HEK293 (cell line): ENCODE measurements around the gene TCAP.

ENCODE experiments used
- CTCF ChIA-PET: fragments of 350-600 bp; formaldehyde crosslinking; extraction: SDS; loops from one replicate; lab custom pipeline; 2021; ENCODE audit warnings: antibody characterized with exemption; lab: Yijun Ruan, JAX
- POLR2A ChIA-PET: fragments of 300-600 bp; formaldehyde crosslinking; extraction: SDS; loops from one replicate; lab custom pipeline; 2020; ENCODE audit warnings: antibody characterized with exemption, inconsistent platforms; lab: Yijun Ruan, JAX
- H3K27ac ChIP-seq: fragments of 200-500 bp; sonication (Bioruptor generic); 2 replicates; pipeline ENCODE4 v1.5.1; 2014; ENCODE audit warnings: low read depth, low read length, control low read depth, inconsistent platforms; ENCODE audit errors: extremely low read depth
- H3K36me3 ChIP-seq, 2 experiments: fragments of 200-500 bp in 1 of 2; sonication (Bioruptor generic) in 1 of 2; 1 replicate in 1 of 2; 2 replicates in 1 of 2; pipeline ENCODE4 v1.5.1; 2014 to 2017; ENCODE audit warnings: inconsistent platforms in 2 of 2, low read length in 2 of 2; ENCODE audit not compliant: control insufficient read depth in 2 of 2, insufficient read depth in 1 of 2
- H3K4me1 ChIP-seq: fragments of 200-500 bp; sonication (Bioruptor generic); 2 replicates; pipeline ENCODE4 v1.5.1; 2014; ENCODE audit warnings: mild to moderate bottlenecking, low read length, inconsistent platforms; ENCODE audit not compliant: control insufficient read depth, insufficient read depth
- H3K4me3 ChIP-seq: 2 replicates; pipeline ENCODE4 v1.5.1; 2011; ENCODE audit warnings: low read depth, mild to moderate bottlenecking, control low read depth, low read length, moderate library complexity
- H3K9me3 ChIP-seq: fragments of 200-500 bp; sonication (Bioruptor generic); 2 replicates; pipeline ENCODE4 v1.5.1; 2014; ENCODE audit warnings: low read depth, low read length, inconsistent platforms; ENCODE audit not compliant: control insufficient read depth, insufficient read depth
- HOXC10 ChIP-seq: sonication (generic); formaldehyde crosslinking; IDR thresholded peaks from 2 replicates; pipeline ENCODE4 v1.8.1; 2023; ENCODE audit warnings: mild to moderate bottlenecking, missing genetic modification reagents
- IKZF3 ChIP-seq: fragments of 450-650 bp; IDR thresholded peaks from 2 replicates; pipeline ENCODE4 v1.5.0; 2018; ENCODE audit warnings: missing biosample characterization, mild to moderate bottlenecking, missing genetic modification characterization, moderate library complexity
- SETDB1 ChIP-seq: IDR thresholded peaks from one replicate; pipeline ENCODE4 v1.6.1; 2017; ENCODE audit warnings: mild to moderate bottlenecking, low read length, moderate library complexity, mixed read lengths; ENCODE audit not compliant: insufficient read length
- ZFP37 ChIP-seq: fragments of 450-650 bp; formaldehyde crosslinking; IDR thresholded peaks from 2 replicates; pipeline ENCODE4 v1.5.1; 2016; ENCODE audit warnings: missing biosample characterization, missing genetic modification characterization
- ZNF514 ChIP-seq: fragments of 450-650 bp; formaldehyde crosslinking; IDR thresholded peaks from 2 replicates; pipeline ENCODE4 v1.5.1; 2016; ENCODE audit warnings: missing biosample characterization, missing genetic modification characterization
- ZNF544 ChIP-seq: fragments of 450-650 bp; formaldehyde crosslinking; IDR thresholded peaks from 2 replicates; pipeline ENCODE4 v1.5.0; 2017; ENCODE audit warnings: missing biosample characterization, missing genetic modification characterization
- ZNF600 ChIP-seq: fragments of 450-650 bp; formaldehyde crosslinking; IDR thresholded peaks from 2 replicates; pipeline ENCODE4 v1.5.1; 2016; ENCODE audit warnings: missing biosample characterization, missing genetic modification characterization
- ZNF610 ChIP-seq: fragments of 450-650 bp; formaldehyde crosslinking; IDR thresholded peaks from 2 replicates; pipeline ENCODE4 v1.5.1; 2016; ENCODE audit warnings: missing biosample characterization, missing genetic modification characterization, borderline replicate concordance
- ZNF623 ChIP-seq: fragments of 450-650 bp; formaldehyde crosslinking; IDR thresholded peaks from 2 replicates; pipeline ENCODE4 v1.5.1; 2016; ENCODE audit warnings: missing biosample characterization, missing genetic modification characterization
- ZNF830 ChIP-seq: fragments of 450-650 bp; IDR thresholded peaks from 2 replicates; pipeline ENCODE4 v1.5.0; 2018; ENCODE audit warnings: missing biosample characterization, missing genetic modification characterization, low read depth, mild to moderate bottlenecking, moderate library complexity
- TF ChIP-seq, protein P1 (sequence below): fragments of 450-650 bp; formaldehyde crosslinking; IDR thresholded peaks from 2 replicates; pipeline ENCODE4 v1.5.1; 2016; ENCODE audit warnings: missing biosample characterization, missing genetic modification characterization
- TF ChIP-seq, protein P2 (sequence below): fragments of 450-650 bp; formaldehyde crosslinking; IDR thresholded peaks from 2 replicates; pipeline ENCODE4 v1.5.1; 2016; ENCODE audit warnings: missing biosample characterization, missing genetic modification characterization
- TF ChIP-seq, protein P3 (sequence below): fragments of 450-650 bp; formaldehyde crosslinking; IDR thresholded peaks from 2 replicates; pipeline ENCODE4 v1.5.1; 2017; ENCODE audit warnings: missing biosample characterization, missing genetic modification characterization
- TF ChIP-seq, protein P4 (sequence below): fragments of 450-650 bp; formaldehyde crosslinking; IDR thresholded peaks from 2 replicates; pipeline ENCODE4 v1.5.0; 2017; ENCODE audit warnings: missing biosample characterization, missing genetic modification characterization, borderline replicate concordance

TCAP gene, protein sequence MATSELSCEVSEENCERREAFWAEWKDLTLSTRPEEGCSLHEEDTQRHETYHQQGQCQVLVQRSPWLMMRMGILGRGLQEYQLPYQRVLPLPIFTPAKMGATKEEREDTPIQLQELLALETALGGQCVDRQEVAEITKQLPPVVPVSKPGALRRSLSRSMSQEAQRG

DNA sequence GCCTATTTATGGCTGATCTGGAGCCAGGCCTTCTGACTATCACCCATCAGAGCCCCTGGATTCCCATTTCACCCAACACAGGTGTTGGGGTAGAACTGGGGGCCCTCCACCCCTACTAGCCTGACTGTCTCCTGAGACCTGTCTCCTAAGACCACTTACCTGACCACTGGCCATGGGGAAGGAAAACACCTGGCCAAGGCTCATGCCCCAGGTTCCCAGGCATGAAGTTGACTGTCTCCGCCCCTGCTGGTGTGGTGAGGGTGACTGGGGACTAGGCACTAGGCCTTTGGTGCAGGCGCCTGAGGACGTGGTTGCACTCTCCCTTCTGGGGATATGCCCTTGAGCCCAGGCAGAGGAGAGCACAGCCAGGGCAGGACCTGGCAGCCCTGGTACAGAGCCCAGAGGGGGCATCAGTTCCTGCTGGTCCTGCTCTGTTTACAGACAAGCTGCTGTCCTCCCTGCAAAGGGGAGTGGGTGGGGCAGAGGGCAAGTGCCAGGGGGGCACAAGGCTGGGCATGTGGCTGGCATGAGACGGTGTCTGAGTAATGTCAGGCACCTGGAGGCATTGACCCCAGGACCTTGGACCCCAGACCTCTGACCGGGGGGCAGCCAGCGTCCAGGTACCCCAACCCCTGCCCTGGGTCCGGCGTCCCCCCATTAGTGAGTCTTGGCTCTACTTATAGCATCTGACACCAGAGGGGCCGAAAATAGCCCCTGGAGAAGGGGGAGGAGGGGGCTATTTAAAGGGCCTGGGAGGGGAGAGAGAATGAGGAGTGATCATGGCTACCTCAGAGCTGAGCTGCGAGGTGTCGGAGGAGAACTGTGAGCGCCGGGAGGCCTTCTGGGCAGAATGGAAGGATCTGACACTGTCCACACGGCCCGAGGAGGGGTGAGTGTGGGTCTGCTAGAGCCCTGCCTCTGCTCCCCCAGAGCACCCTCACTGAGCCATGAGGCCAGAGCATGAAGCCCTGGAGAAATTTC is at the start of gene TCAP:
Gene TCAP (plus strand): TSS at position 769 of the 981 bp plus-strand sequence. CDS start 11 bp downstream, at position 780.
- TF ChIP-seq ZNF544 (tag by site-specific recombination) (no peak), IKZF3 (tag by site-specific recombination) (no peak), ZNF623 (tag by site-specific recombination) (peak; percentile 53)
- TF ChIP-seq, protein P1, sequence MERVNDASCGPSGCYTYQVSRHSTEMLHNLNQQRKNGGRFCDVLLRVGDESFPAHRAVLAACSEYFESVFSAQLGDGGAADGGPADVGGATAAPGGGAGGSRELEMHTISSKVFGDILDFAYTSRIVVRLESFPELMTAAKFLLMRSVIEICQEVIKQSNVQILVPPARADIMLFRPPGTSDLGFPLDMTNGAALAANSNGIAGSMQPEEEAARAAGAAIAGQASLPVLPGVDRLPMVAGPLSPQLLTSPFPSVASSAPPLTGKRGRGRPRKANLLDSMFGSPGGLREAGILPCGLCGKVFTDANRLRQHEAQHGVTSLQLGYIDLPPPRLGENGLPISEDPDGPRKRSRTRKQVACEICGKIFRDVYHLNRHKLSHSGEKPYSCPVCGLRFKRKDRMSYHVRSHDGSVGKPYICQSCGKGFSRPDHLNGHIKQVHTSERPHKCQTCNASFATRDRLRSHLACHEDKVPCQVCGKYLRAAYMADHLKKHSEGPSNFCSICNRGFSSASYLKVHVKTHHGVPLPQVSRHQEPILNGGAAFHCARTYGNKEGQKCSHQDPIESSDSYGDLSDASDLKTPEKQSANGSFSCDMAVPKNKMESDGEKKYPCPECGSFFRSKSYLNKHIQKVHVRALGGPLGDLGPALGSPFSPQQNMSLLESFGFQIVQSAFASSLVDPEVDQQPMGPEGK (tag by site-specific recombination): 0 out of 2 replicates have a peak, but pooled peaks have one; percentile 15
- TF ChIP-seq, protein P2, sequence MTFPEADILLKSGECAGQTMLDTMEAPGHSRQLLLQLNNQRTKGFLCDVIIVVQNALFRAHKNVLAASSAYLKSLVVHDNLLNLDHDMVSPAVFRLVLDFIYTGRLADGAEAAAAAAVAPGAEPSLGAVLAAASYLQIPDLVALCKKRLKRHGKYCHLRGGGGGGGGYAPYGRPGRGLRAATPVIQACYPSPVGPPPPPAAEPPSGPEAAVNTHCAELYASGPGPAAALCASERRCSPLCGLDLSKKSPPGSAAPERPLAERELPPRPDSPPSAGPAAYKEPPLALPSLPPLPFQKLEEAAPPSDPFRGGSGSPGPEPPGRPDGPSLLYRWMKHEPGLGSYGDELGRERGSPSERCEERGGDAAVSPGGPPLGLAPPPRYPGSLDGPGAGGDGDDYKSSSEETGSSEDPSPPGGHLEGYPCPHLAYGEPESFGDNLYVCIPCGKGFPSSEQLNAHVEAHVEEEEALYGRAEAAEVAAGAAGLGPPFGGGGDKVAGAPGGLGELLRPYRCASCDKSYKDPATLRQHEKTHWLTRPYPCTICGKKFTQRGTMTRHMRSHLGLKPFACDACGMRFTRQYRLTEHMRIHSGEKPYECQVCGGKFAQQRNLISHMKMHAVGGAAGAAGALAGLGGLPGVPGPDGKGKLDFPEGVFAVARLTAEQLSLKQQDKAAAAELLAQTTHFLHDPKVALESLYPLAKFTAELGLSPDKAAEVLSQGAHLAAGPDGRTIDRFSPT (tag by site-specific recombination): peak; percentile 97
- H3K27ac ChIP-seq: no peak within 1 kb of the TSS
- H3K4me3 ChIP-seq: no peak within 1 kb of the TSS
- ChIA-PET CTCF (interaction anchor here (0.9 to 11.6 kb wide), 3 partner anchors 14 to 42 kb away, joined by 3 to 168 read pairs (median 120); partner anchors contain the start of gene PPP1R1B), POLR2A (interaction anchor here (1.2 to 2.1 kb wide), 3 partner anchors 11 to 35 kb away, joined by 3 to 5 read pairs (median 5); partner anchors contain the start of genes ERBB2 and PGAP3)
- peaks cover 3 to 31% of the 10 kb centered on the region in 2 experiments; a peak in 1 of 3 replicates for H3K36me3 ChIP-seq
- peaks cover 9% of the 10 kb centered on the region for H3K4me1 ChIP-seq
- no peaks in the 10 kb centered on the region for H3K9me3 ChIP-seq

DNA sequence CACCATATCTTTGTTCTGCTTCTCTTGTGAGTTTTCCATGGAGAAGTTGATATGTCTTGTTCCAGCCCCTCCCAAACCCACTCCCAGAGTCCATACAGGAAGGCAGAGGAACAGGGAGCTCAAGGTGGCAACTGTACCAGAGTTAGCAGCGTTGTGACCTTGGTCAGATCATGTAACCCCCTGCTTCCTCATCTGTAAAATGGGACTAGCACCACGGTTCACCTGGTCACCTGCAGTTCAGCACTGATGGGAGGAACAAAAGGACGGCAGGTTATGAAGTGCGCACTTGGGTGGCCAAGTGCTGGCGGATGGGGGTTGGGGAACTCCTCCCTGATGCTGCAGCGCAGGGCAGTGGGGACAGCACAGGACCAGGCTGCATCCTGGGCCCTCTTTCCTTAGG is 49.7 kb upstream of the TCAP start:
- Histone ChIP-seq H3K4me1 (peaks cover 4% of the 10 kb centered on the region), H3K36me3 (no peaks in the 10 kb centered on the region), H3K9me3 (no peaks in the 10 kb centered on the region), H3K4me3 (no peak overlapping the region), H3K27ac (no peak overlapping the region)
- POLR2A ChIA-PET: no interaction called here
- TF ChIP-seq ZNF830 (tag by site-specific recombination) (no peak), ZNF600 (tag by site-specific recombination) (0 out of 2 replicates have a peak, but pooled peaks have one; percentile 11), SETDB1 (no peak), ZNF610 (no peak)
- CTCF ChIA-PET: interaction anchor here (1.9 to 2.8 kb wide), 2 partner anchors 8 to 10 kb away, joined by 6 to 18 read pairs; no protein-coding TSS in a partner anchor

DNA sequence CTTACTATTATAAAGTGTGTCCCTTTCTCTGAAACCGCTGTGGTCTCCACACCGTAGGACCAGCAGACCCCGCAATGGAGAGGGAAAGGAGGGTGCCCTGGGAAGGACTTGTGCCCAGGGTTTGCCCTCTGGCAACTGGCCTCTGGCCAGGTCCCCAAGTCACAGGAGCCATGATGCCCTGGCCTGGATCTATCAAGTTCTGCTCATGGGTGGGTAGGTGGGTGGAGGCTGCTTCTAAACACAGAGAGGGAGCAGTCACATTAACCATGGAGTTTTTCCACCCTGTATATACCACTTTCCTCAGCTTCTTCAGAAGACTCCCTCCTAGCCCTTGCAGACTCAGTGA is 48.1 kb upstream of the TCAP start:
- POLR2A ChIA-PET: no interaction called here
- CTCF ChIA-PET: interaction anchor here (0.6 to 1.3 kb wide), 4 partner anchors 28 to 138 kb away, joined by 3 to 6 read pairs (median 4); no protein-coding TSS in a partner anchor

More for the DNA sequence above, 48.1 kb upstream of the TCAP start:
- Histone ChIP-seq H3K27ac (peak overlapping the region; percentile 43; the same call in 1 of the 2 replicates), H3K36me3 (no peaks in the 10 kb centered on the region), H3K4me3 (no peak overlapping the region), H3K4me1 (peaks cover 4% of the 10 kb centered on the region), H3K9me3 (no peaks in the 10 kb centered on the region)
- no peak for TF ChIP-seq ZFP37 (tag by site-specific recombination)
- TF ChIP-seq, protein P1 (tag by site-specific recombination): no peak
- no peak for TF ChIP-seq ZNF514
- no peak for TF ChIP-seq HOXC10 (CRISPR knock-in tag)
- TF ChIP-seq, protein P3, sequence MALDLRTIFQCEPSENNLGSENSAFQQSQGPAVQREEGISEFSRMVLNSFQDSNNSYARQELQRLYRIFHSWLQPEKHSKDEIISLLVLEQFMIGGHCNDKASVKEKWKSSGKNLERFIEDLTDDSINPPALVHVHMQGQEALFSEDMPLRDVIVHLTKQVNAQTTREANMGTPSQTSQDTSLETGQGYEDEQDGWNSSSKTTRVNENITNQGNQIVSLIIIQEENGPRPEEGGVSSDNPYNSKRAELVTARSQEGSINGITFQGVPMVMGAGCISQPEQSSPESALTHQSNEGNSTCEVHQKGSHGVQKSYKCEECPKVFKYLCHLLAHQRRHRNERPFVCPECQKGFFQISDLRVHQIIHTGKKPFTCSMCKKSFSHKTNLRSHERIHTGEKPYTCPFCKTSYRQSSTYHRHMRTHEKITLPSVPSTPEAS (tag by site-specific recombination): no peak
- TF ChIP-seq, protein P4, sequence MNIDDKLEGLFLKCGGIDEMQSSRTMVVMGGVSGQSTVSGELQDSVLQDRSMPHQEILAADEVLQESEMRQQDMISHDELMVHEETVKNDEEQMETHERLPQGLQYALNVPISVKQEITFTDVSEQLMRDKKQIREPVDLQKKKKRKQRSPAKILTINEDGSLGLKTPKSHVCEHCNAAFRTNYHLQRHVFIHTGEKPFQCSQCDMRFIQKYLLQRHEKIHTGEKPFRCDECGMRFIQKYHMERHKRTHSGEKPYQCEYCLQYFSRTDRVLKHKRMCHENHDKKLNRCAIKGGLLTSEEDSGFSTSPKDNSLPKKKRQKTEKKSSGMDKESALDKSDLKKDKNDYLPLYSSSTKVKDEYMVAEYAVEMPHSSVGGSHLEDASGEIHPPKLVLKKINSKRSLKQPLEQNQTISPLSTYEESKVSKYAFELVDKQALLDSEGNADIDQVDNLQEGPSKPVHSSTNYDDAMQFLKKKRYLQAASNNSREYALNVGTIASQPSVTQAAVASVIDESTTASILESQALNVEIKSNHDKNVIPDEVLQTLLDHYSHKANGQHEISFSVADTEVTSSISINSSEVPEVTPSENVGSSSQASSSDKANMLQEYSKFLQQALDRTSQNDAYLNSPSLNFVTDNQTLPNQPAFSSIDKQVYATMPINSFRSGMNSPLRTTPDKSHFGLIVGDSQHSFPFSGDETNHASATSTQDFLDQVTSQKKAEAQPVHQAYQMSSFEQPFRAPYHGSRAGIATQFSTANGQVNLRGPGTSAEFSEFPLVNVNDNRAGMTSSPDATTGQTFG (tag by site-specific recombination): no peak
